Lung microvascular endothelial cell (primary cell): ENCODE results near the gene FHOD3. TPM values are rescaled to one million over a fixed set of nuclear protein-coding genes. Genes with fewer than 3 reads are reported as not detected.

Experiments
- DNase-seq, 2 donors: peaks; one replicate each; pipeline versions ENCODE4 v3.0.0 to v3.0.0-alpha.2; 2010; ENCODE audit warnings: low read depth in 2 of 2
- total RNA-seq: library from RNA; depleted of rRNA; stranded (reverse); fragments of >200 nt; gene quantifications from 2 replicates; pipeline ENCODE4 v1.2.1, GENCODE V29; 2014

FHOD3 gene
- total RNA-seq, 1 donor from 2014 or later, result under 0.01 TPM

DNA sequence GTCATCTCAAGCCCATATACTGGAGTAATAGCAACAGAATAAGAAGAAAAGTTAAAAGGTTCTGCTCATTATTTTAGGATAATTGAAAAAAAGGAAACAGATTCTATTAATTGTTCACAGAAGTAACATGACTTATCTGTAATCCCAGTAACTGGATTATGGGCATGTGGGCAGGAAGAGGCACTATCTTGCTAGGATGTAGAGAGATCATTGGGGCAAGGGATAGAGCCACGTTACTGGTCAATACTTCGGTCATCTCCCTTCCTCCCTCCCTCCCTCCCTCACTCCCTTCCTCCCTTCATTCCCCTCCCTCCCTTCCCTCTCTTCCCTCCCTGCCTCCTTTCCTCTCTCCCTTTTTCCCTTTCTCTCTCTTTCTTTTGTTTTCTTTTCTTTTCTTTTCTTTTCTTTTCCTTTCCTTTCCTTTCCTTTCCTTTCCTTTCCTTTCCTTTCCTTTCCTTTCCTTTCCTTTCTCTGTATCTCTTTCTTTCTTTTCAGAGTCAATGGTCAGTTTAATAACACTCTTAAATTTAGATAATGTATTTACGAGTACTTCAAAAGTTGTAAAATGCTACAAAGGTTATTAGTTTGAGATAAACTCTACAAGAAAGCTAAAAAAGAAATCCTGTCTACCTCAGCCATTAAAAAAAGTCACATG, 82.8 kb downstream of the FHOD3 start:
- no peak for DNase-seq

DNA sequence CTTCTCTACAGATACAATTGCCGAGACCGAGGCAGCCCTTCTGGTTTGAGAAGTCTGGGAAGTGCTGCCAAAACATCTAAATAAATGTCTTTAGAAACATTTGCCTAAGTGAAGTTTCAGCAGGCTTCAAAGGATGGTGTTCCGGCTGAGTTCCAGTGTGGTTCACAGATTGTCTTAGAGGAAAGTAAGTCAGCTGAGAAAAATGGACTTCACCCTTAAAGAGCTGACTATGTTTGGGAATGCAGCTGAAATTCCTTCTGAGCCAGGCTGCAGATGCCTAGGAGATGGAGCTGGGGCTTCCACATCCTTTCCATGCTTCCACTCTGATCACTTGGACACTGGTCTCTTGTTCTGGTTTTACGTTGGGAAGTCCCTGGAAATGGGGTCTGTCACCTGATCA, 83.6 kb downstream of the FHOD3 start:
- DNase-seq, result no peak

GRCh38 chr18:36382854-36383253, 85.3 kb downstream of the FHOD3 start:
- no peak for DNase-seq

DNA sequence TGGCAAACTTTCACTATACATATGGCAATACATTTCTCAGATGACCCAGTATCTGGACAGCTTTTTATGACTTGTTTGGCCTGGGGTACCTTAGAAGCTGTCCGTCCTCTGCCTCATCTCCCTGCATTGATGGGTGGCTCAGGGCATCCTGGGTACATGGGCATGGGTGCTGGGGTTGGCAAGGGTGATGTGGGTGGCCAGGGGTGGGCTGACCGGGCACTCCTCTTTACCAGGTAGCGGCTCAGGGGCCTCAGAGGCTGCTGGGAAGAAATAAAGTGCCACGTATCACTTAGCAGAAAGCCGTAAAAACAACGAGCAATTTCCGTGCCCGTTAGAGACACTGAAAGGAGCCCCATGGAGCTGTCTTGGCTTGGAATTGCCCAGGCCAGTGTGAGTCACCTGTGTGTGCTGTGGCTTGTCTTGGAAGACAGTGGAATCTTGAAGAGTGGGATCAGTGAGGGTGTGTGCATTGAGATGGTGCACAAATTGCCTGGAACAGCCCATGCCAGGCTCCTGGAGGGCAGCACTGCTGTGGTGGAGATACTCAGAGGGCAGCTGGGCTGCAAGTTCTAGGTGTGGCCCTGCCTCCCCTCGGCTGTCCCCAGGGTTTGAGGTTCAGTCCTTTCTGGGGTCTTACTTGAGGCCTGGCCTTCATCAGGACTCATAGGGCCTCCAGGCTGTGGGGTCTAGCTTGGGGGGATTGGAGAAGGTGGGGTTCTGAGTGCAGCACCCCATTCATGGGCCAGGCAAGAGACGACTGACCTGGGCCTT, 88.8 kb downstream of the FHOD3 start:
- no peak for DNase-seq

DNA sequence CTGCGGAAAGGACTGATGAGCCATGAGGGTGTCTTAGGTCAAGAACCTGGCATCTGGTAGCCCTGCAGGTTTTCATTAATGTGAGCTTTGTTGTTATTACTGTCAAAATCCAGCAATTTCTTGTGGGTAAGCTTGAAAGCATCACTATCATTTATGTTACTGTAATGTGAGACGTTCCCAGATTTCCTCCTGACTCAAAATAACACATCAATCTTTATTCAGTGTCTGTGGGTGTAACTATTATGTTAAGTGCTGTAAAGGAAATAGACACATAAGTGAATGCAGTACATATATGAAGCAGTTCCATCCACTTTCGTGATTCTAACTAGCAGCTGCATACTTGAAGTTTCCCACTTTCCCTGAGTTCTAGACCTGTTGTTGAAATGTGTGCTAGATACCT, 89.8 kb downstream of the FHOD3 start:
- DNase-seq, result no peak

DNA sequence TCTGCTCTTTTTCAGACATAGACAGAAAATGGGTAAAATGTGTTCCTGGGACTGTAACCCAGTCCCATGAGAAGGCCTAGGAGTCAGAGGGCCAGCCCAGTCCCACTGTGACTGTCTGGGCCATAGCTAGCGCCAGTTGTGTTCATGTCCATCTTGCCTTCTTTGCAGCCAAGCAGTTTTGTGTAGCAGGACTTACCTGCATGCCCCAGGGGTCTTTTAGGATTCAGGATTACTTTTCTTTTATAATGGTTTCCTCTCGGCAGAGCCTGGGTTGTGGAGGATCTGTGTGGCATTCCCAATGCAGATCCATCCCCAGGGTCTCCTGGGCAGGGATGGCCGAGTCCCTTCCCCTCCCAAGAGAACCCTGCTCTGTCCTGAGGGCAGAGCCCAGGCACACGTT, 90.8 kb downstream of the FHOD3 start:
- DNase-seq, result no peak

DNA sequence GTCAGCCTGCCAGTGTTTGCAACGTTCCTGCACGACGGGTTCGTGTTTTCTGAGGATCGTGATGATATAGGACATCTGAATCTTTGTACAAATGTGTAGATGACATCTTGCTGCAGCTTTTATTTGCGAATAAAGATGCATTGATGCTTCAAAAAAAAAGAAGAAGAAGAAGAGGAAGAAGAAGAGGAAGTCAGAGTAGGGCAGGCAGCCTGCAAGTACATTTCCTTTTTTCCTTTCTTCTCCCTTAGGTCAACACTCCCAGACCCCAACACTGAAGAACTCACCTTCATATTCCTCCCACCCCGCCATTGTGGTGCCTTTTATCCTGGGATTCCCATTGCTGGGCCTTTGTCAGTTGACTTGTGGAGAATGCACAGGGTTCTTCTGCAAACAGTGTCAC, 91.5 kb downstream of the FHOD3 start:
- no peak for DNase-seq

GRCh38 chr18:36389811-36390581, 92.5 kb downstream of the FHOD3 start:
- DNase-seq, result no peak

DNA sequence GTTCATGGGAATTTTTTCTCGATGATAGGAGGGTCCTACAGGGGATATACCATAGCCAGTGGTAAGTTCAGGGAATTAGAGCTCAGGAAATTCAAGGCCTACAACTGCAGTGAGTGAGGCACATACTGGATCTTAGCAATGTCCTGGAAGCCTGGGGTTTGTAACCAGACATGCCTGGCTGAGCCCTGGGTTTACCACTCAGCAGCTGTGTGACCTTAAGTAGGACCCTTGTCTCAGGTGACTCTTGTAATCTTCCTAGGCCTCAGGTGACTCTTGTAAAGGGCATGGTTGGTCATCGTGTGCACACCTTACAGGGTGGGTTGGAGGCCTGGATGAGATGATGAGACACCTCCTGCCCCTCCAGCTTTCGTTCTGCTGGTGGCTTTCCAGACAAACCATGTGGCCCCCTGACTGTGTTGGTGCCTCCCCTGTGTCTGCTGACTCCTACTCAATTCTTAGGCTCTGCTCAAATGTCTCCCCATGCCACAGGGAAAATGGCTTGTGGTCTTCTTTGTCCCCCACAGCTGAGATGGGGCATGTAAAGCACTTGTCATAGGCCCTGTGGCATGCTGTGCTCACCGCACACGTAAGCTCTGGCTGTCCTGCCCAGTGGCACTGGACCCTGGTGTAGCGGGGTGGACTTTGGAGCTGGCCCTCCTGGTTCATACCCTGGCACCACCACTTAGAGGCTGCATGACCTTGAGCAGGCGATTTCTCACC, 94.1 kb downstream of the FHOD3 start:
- DNase-seq, result no peak

DNA sequence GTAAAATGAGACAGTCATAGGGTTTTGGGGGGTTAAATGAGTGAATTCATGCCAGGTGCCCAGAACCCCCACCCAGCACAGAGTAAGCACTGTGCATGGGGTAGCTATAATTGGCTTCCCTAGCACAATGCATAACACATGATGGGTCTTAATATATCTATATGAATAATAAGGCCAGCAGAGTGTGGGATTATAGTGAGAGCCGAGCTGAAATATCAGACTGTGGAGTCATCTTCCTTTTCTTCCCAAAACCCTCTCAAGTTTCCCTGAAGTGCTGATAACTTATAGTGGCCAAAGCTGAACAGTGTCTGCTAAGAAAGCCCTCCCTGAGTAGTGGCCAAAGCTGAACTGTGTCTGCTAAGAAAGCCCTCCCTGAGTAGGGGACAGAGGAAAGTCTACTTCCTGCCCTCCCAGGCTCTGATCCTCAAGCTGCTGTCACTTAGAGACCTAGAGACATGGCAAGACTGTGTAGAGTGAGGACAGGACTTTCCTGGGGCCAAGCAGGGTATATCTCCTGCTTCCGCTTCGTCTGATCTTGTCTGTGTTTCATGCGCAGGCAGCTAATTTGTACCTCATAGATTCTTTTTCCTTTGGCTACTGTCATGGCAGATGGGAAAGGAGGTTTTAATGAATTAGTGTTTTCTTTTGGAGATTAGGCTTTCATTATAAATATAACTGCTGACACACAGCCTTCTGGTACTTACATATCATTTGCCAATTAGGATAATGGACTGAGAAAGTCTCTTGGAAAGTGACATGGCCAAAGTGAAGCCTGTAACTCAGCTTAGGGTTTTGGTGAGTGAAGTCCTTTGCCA, 94.9 kb downstream of the FHOD3 start:
- DNase-seq, result no peak

DNA sequence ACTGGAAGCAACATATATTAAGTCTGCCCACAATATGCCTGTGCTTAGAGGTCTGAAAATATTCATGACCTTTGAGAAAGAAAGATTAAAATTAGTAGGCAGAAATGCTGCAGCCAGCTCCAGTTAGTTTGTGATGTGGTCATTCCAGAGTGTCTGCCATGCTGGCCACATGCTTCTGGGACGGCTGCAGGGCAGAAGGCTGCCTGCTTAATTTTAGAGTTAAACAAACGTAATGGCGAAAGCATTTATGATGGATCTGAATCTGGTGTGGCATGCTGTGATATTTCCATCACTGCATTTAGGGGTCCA, 95.4 kb downstream of the FHOD3 start:
- no peak for DNase-seq

DNA sequence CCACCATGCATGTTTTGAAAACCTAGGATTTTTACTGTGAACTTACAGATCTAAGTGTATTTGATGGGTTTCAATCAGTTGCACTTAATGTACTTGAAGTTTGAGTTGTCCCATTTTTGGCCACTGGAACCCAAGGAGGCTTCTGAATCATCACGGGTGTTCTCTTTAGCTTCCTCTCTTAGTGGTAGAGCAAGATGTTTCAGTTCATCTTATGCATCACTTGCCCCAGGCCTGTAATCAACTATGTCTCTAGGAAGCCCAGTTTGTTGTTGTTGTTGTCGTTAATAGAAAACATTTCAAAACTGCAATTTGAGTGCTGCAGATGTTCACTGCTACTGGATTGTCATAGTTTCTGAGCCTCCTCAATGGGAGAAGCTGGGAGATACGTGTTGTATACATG, 97.0 kb downstream of the FHOD3 start:
- DNase-seq, result no peak

DNA sequence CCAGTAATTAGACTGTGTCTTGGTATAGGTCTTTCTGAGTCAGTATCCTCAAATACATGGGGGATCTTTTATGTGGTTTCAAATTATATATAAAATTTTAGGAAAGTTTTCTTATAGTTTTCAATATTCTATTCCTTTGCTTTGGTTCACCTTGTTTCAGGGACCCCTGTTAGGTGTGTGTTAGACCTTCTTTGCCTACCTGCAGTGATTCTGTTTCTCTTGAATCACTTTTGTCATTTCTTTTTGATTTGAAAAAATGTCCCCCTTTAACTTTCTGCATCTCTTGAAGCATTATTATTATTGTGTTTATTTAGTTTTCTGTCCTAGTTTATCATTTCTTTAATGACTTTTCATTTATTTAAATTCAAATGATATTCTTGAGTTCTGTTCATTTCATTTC, 98.7 kb downstream of the FHOD3 start:
- peak in 1 of 2 donors; percentile 10 for DNase-seq

DNA sequence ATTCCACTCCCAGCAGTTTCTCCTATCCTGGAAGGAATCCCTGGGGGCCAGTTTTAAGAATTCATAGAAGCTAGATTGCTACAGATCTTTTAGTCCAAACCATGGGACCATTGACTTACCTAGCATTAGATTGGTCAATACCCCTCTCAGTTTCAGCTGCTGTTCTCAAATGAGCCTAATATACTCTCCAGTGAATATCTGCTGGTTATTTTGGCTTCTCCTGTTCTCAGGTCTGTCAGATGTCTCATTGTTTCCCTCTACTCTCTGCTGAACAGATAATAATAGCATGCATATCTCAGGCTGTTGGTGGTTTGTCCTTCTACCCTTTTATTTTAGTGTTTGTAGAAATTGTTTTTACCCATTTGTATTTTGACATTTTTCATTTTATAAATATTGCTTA, 99.5 kb downstream of the FHOD3 start:
- no peak for DNase-seq

- no peak for DNase-seq
Observed at GRCh38 chr18:36398419-36398818, 100.9 kb downstream of the FHOD3 start.

DNA sequence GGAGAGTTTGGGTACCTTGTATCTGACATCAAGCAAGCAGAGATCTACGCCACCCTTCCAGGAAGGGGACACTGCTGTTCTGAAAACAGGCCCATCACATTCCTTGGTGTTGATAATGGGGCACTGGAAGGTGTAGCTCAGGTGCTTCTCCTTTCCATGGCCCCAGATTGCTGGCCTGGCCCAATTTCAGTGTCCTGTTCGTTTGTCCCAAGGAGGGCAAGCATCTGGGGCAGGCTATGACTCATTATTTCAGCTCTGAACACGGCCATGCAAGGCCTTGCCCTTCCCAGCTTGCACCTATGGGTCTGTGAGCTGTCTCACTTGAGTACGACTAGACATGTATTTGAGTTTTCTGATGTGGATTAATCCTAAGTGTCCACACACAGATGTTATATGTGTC, 101.5 kb downstream of the FHOD3 start:
- DNase-seq, result no peak

- no peak for DNase-seq
Observed at GRCh38 chr18:36401462-36401861, 103.9 kb downstream of the FHOD3 start.

- DNase-seq, result no peak
Observed at GRCh38 chr18:36402765-36403396, 105.4 kb downstream of the FHOD3 start.

DNA sequence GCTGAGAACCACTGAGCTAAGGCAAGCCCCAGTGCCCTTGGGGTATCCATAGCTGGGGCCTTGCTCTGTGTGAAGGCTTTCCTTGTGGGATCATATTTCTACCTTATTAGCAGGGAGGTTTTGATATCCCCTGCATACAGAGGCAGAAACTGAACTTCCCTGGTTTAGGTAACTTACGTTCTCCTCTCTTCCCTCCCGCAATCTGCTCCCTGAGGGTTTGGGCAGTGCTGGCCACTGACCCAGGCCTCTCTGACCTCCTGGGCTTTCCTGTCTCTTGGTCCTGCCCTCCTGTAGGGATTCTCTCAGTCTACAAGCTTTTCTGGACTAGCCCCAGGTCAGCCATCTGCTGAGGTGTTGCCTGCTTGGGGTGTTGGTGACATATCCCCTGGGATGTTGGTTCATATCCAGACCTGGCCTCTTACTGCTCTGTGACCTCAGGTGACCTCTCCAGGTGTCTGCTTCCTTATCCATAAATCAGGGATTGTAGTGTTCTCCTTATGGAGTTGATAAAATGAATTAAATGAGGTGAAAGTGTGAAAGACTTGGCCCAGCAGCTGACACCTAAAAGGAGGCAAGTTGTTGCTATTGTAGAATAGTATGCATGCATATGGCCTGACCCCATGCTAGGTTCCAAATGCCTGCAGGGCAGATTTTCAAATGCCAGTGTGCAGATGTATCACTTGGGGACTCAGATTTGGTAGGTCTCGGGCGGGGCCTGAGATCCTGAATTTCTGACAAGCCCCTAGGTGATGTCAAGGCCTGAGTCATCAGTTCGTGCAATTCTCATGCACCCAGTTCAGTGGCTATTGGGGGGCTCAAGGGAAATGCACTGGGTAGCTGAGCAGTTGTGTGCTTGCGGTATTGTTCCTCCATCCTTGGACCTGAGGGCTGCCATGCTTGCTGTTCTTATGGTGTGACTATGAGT, 106.6 kb downstream of the FHOD3 start:
- DNase-seq, result no peak

- no peak for DNase-seq
Observed at GRCh38 chr18:36405611-36406010, 108.1 kb downstream of the FHOD3 start.
